GM13977 (cell line): ENCODE results near the gene DCX.

Experiments used
- DNase-seq: peaks from one replicate; pipeline ENCODE4 v3.0.0; 2012; ENCODE audit warnings: low spot score
- CTCF ChIP-seq: IDR thresholded peaks from 2 replicates; pipeline ENCODE4 v1.5.1; 2012; ENCODE audit warnings: mild to moderate bottlenecking, control low read depth; ENCODE audit not compliant: insufficient read depth; ENCODE audit errors: extremely low read depth, missing control alignments
- in situ Hi-C: fragments of 300-500 bp; cut with MboI; formaldehyde crosslinking; loops from one replicate; pipeline ENCODE4 v1.12.0; 2022; ENCODE audit warnings: low sequenced_read_pairs, low pct_unique_long_range_greater_than_20kb, mixed read lengths, inconsistent platforms; ENCODE audit not compliant: unreplicated experiment

DCX gene

DNA sequence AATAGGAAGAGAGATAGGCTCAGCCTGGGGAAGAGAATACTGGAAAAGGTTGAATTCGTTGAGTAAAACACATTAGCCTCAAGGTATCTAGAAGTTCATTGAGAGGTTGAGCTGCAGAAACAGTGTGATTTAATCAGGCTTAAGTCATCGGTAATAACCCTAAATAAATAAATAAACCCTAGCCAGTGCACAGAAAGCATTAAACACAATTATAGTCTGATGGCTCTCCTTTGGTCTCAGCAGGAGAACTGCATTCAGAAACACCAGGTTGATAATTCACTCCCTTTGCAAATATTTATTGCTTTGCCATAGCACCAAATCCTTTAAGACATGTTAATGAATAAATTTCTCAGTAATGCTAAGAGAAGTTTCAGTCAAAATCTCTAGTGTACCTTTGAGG is 9.6 kb downstream of the DCX start:
- TF ChIP-seq CTCF, result no peak
- in situ Hi-C loops, result no loop called here
- no peak for DNase-seq

GRCh38 chrX:111395149-111395548 is 16.8 kb downstream of the DCX start:
- TF ChIP-seq CTCF, result no peak
- in situ Hi-C loops, result no loop called here
- DNase-seq, result no peak

DNA sequence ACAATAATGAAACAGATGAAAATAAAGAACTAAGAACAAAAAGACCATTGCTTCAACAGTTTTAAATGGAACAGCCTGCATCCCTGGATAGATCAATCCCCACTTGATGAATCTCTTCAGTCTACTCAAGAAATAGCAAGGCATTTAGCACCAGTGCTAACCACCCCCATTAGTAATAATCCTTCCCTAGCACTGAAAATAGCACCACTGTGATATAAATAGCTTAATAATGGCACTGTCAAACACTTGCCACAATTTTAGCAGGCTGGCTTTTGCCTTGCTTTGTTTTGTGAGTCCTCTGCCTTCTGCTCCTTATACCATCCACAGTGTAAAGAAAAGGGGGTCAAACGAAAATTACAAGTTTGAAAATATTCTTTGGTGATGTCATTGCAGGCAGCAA is 17.4 kb downstream of the DCX start:
- TF ChIP-seq CTCF, result no peak
- in situ Hi-C loops, result no loop called here
- no peak for DNase-seq

DNA sequence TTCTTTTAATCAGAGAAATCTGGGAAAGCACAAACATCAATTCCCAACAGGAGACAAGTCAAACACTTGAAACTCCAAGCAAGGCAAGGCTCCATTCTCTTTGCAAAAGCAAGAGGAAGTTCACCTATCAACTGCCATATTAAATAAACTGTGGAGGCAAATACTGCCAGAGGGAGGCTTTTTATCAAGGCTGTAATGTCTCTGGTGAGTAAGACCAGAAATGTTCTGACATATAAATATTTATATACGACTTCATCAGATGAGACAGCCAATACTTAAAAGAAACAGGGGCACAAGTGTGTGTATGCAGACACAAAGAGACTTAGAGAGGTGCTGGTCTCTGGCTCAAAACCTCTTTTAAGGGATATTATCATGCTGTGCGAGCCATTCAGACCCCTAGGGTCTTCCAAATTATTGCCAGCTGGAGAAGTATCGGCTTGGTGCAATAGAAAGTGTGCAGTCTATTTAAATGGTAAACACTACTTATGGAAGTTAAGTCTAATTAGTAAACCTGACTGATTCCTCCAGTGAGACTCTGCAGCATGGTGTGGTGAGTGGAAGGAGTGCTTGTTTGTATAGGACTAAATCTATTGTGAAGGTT is 24.4 kb downstream of the DCX start:
- in situ Hi-C loops, result no loop called here
- DNase-seq, result no peak
- TF ChIP-seq CTCF, result no peak

GRCh38 chrX:111386615-111387233 is 25.3 kb downstream of the DCX start:
- in situ Hi-C loops, result no loop called here
- no peak for DNase-seq
- no peak for TF ChIP-seq CTCF

GRCh38 chrX:111386077-111386476 is 25.9 kb downstream of the DCX start:
- TF ChIP-seq CTCF, result no peak
- in situ Hi-C loops, result no loop called here
- no peak for DNase-seq

- TF ChIP-seq CTCF, result no peak
- in situ Hi-C loops, result no loop called here
- DNase-seq, result no peak
Measured at GRCh38 chrX:111382277-111382676, 29.7 kb downstream of the DCX start.
